HL-60 (cell line): ENCODE data around the gene FAM240A.

Experiments used
- DNase-seq, 2 experiments: peaks; one replicate each; pipeline ENCODE4 v3.0.0-alpha.2; 2010 to 2020; ENCODE audit warnings: low read depth in 1 of 2, low spot score in 1 of 2
- H3K27ac ChIP-seq: fragments of 250-450 bp; sonication (Bioruptor Pico); replicated peaks from 2 replicates; pipeline ENCODE4 v1.5.1; 2020; ENCODE audit warnings: mild to moderate bottlenecking, moderate library complexity
- H3K27me3 ChIP-seq: fragments of 250-450 bp; sonication (Bioruptor Pico); 2 replicates; pipeline ENCODE4 v1.5.1; 2021; ENCODE audit warnings: mild to moderate bottlenecking, moderate library complexity; ENCODE audit not compliant: insufficient read depth, poor library complexity, severe bottlenecking
- H3K4me3 ChIP-seq: replicated peaks from 2 replicates; pipeline ENCODE4 v1.5.1; 2011; ENCODE audit warnings: mild to moderate bottlenecking, control low read depth, low read length; ENCODE audit not compliant: insufficient read depth
- GABPA ChIP-seq: IDR thresholded peaks from 2 replicates; pipeline ENCODE4 v1.6.1; 2012; ENCODE audit warnings: low read depth
- POLR2AphosphoS5 ChIP-seq: IDR thresholded peaks from 2 replicates; pipeline ENCODE4 v1.6.1; 2012; ENCODE audit warnings: low read depth
- SPI1 ChIP-seq: IDR thresholded peaks from 2 replicates; pipeline ENCODE4 v1.6.1; 2012; ENCODE audit warnings: low read depth, mild to moderate bottlenecking, borderline replicate concordance
- TF ChIP-seq, protein P1 (sequence below): IDR thresholded peaks from one replicate; pipeline ENCODE4 v1.5.1; 2011; ENCODE audit warnings: low read length, control low read depth, inconsistent platforms; ENCODE audit not compliant: insufficient read depth
- TF ChIP-seq, protein P2 (sequence below): IDR thresholded peaks from 2 replicates; pipeline ENCODE4 v1.6.1; 2012; ENCODE audit warnings: low read depth; ENCODE audit not compliant: insufficient replicate concordance

FAM240A gene

GRCh38 chr3:46609212-46609721 is 3.1 kb upstream of the FAM240A start:
- H3K27me3 ChIP-seq, result no peaks in the 10 kb centered on the region
- TF ChIP-seq SPI1 (no peak), POLR2AphosphoS5 (no peak), GABPA (no peak)
- TF ChIP-seq, protein P1, sequence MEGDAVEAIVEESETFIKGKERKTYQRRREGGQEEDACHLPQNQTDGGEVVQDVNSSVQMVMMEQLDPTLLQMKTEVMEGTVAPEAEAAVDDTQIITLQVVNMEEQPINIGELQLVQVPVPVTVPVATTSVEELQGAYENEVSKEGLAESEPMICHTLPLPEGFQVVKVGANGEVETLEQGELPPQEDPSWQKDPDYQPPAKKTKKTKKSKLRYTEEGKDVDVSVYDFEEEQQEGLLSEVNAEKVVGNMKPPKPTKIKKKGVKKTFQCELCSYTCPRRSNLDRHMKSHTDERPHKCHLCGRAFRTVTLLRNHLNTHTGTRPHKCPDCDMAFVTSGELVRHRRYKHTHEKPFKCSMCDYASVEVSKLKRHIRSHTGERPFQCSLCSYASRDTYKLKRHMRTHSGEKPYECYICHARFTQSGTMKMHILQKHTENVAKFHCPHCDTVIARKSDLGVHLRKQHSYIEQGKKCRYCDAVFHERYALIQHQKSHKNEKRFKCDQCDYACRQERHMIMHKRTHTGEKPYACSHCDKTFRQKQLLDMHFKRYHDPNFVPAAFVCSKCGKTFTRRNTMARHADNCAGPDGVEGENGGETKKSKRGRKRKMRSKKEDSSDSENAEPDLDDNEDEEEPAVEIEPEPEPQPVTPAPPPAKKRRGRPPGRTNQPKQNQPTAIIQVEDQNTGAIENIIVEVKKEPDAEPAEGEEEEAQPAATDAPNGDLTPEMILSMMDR, result no peak
- TF ChIP-seq, protein P2, sequence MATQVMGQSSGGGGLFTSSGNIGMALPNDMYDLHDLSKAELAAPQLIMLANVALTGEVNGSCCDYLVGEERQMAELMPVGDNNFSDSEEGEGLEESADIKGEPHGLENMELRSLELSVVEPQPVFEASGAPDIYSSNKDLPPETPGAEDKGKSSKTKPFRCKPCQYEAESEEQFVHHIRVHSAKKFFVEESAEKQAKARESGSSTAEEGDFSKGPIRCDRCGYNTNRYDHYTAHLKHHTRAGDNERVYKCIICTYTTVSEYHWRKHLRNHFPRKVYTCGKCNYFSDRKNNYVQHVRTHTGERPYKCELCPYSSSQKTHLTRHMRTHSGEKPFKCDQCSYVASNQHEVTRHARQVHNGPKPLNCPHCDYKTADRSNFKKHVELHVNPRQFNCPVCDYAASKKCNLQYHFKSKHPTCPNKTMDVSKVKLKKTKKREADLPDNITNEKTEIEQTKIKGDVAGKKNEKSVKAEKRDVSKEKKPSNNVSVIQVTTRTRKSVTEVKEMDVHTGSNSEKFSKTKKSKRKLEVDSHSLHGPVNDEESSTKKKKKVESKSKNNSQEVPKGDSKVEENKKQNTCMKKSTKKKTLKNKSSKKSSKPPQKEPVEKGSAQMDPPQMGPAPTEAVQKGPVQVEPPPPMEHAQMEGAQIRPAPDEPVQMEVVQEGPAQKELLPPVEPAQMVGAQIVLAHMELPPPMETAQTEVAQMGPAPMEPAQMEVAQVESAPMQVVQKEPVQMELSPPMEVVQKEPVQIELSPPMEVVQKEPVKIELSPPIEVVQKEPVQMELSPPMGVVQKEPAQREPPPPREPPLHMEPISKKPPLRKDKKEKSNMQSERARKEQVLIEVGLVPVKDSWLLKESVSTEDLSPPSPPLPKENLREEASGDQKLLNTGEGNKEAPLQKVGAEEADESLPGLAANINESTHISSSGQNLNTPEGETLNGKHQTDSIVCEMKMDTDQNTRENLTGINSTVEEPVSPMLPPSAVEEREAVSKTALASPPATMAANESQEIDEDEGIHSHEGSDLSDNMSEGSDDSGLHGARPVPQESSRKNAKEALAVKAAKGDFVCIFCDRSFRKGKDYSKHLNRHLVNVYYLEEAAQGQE, result no peak
- no peak for DNase-seq
- H3K27ac ChIP-seq, result no peak overlapping the region
- H3K4me3 ChIP-seq, result no peak overlapping the region

GRCh38 chr3:46609944-46610722 is 2.2 kb upstream of the FAM240A start:
- H3K27ac ChIP-seq, result no peak overlapping the region
- H3K4me3 ChIP-seq, result no peak overlapping the region
- TF ChIP-seq, protein P1, result no peak
- TF ChIP-seq GABPA, result no peak
- TF ChIP-seq, protein P2, result no peak
- TF ChIP-seq POLR2AphosphoS5, result no peak
- TF ChIP-seq SPI1, result no peak
- no peak for DNase-seq
- no peaks in the 10 kb centered on the region for H3K27me3 ChIP-seq

DNA sequence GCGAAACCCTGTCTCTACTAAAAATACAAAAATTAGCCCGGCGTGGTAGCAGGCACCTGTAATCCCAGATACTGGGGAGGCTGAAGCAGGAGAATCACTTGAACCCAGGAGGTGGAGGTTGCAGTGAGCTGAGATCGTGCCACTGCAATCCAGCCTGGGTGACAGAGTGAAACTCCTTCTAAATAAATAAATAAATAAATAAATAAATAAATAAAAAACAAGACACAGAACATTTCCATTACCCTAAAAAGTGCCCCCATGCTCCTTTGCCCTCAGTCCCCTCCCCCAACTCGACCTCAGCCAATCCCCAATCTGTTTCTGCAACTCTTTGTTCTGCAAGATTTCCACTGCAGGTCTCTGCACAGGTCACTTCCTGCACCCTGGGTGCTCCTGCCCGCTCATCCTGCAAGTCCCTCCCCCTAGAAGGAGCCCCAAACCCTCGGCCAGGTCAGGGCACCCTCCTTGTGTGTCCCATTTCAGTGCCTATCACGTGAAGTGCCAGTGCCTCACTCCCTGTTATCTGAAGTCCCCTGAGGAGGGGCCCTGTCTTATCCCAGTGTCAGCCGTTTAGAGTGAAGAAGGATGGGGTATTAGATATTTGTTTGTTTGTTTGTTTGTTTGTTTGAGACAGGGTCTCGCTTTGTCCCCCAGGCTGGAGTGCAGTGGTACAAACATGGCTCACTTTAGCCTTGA is 1.1 kb downstream of the FAM240A start:
- no peak for TF ChIP-seq POLR2AphosphoS5
- no peak overlapping the region for H3K4me3 ChIP-seq
- H3K27me3 ChIP-seq, result peaks cover 7% of the 10 kb centered on the region
- no peak for DNase-seq
- no peak overlapping the region for H3K27ac ChIP-seq

DNA sequence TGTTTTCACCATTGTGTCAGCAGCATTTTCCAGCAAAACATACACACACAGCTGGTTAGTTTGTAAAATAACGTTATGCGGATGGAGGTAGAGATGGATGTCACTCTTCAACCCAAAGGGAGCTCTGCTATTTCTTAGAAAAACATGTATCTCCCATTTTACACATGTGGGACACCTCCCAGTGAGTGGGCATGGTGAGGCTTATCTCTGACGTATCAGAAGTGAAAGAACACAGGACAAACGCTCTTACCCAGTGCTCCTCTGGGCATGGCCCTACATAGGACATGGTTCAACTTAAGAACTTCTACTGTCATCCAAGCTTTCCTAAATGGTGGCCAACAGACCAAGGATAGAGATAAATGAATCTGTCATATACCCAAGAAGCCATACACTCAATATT is 2.1 kb downstream of the FAM240A start:
- no peak overlapping the region for H3K4me3 ChIP-seq
- H3K27me3 ChIP-seq, result peaks cover 7% of the 10 kb centered on the region
- no peak for TF ChIP-seq POLR2AphosphoS5
- TF ChIP-seq, protein P1, result no peak
- TF ChIP-seq GABPA, result no peak
- TF ChIP-seq SPI1, result no peak
- TF ChIP-seq, protein P2, result no peak
- no peak for DNase-seq
- no peak overlapping the region for H3K27ac ChIP-seq
